ENCODE results near the gene ADORA3.
A peak's percentile ranks its signal among the peaks of the same experiment; 100 is the strongest.

The ADORA3 gene

GRCh38 chr1:111491070-111491469 is 12.4 kb downstream of the ADORA3 start:
- Mint-ChIP-seq H3K9me3 (peaks cover 4% of the 10 kb centered on the region), H3K4me1 (peaks cover 13% of the 10 kb centered on the region), H3K4me3 (no peak overlapping the region), H3K27ac (no peak overlapping the region), H3K27me3 (no peaks in the 10 kb centered on the region), H3K36me3 (ENCODE audit: low read depth) (peaks cover 3% of the 10 kb centered on the region)
- ATAC-seq (no peak), DNase-seq (no peak)

- Mint-ChIP-seq H3K27me3 (no peaks in the 10 kb centered on the region), H3K4me3 (no peak overlapping the region), H3K9me3 (no peaks in the 10 kb centered on the region), H3K27ac (no peak overlapping the region), H3K4me1 (peaks cover 9% of the 10 kb centered on the region), H3K36me3 (ENCODE audit: low read depth) (no peaks in the 10 kb centered on the region)
- ATAC-seq (no peak), DNase-seq (no peak)
Observed at GRCh38 chr1:111490220-111490619, 13.2 kb downstream of the ADORA3 start.

GRCh38 chr1:111489604-111490003 is 13.8 kb downstream of the ADORA3 start:
- Mint-ChIP-seq H3K4me1 (peaks cover 9% of the 10 kb centered on the region), H3K9me3 (no peaks in the 10 kb centered on the region), H3K27ac (no peak overlapping the region), H3K4me3 (no peak overlapping the region), H3K36me3 (ENCODE audit: low read depth) (no peaks in the 10 kb centered on the region), H3K27me3 (no peaks in the 10 kb centered on the region)
- DNase-seq: no peak
- no peak for ATAC-seq

- H3K27me3 Mint-ChIP-seq: no peaks in the 10 kb centered on the region
- H3K27ac Mint-ChIP-seq: no peak overlapping the region
- peaks cover 11% of the 10 kb centered on the region for H3K4me1 Mint-ChIP-seq
- no peak for ATAC-seq
- H3K36me3 Mint-ChIP-seq (ENCODE audit: low read depth): no peaks in the 10 kb centered on the region
- no peak for DNase-seq
- H3K9me3 Mint-ChIP-seq: no peaks in the 10 kb centered on the region
- no peak overlapping the region for H3K4me3 Mint-ChIP-seq
Observed at GRCh38 chr1:111488669-111489068, 14.8 kb downstream of the ADORA3 start.

GRCh38 chr1:111487133-111487532 is 16.3 kb downstream of the ADORA3 start:
- no peaks in the 10 kb centered on the region for H3K36me3 Mint-ChIP-seq (ENCODE audit: low read depth)
- H3K4me1 Mint-ChIP-seq: peaks cover 9% of the 10 kb centered on the region
- DNase-seq (no peak), ATAC-seq (no peak)
- H3K27me3 Mint-ChIP-seq: no peaks in the 10 kb centered on the region
- H3K9me3 Mint-ChIP-seq: no peaks in the 10 kb centered on the region
- H3K4me3 Mint-ChIP-seq: no peak overlapping the region
- no peak overlapping the region for H3K27ac Mint-ChIP-seq

GRCh38 chr1:111486431-111486830 is 17.0 kb downstream of the ADORA3 start:
- Mint-ChIP-seq H3K4me3 (no peak overlapping the region), H3K9me3 (no peaks in the 10 kb centered on the region), H3K27me3 (no peaks in the 10 kb centered on the region), H3K36me3 (ENCODE audit: low read depth) (no peaks in the 10 kb centered on the region), H3K4me1 (peaks cover 7% of the 10 kb centered on the region), H3K27ac (no peak overlapping the region)
- no peak for ATAC-seq
- no peak for DNase-seq

GRCh38 chr1:111484391-111485026 is 18.9 kb downstream of the ADORA3 start:
- Mint-ChIP-seq H3K27ac (no peak overlapping the region), H3K36me3 (ENCODE audit: low read depth) (no peaks in the 10 kb centered on the region), H3K4me1 (peaks cover 10% of the 10 kb centered on the region), H3K27me3 (no peaks in the 10 kb centered on the region), H3K9me3 (no peaks in the 10 kb centered on the region), H3K4me3 (no peak overlapping the region)
- DNase-seq (no peak), ATAC-seq (no peak)

GRCh38 chr1:111483876-111484275 is 19.6 kb downstream of the ADORA3 start:
- Mint-ChIP-seq H3K9me3 (no peaks in the 10 kb centered on the region), H3K36me3 (ENCODE audit: low read depth) (no peaks in the 10 kb centered on the region), H3K4me3 (no peak overlapping the region), H3K27ac (no peak overlapping the region), H3K27me3 (no peaks in the 10 kb centered on the region), H3K4me1 (peaks cover 11% of the 10 kb centered on the region)
- DNase-seq (no peak), ATAC-seq (no peak)

GRCh38 chr1:111483166-111483565 is 20.3 kb downstream of the ADORA3 start:
- peaks cover 15% of the 10 kb centered on the region for H3K4me1 Mint-ChIP-seq
- ATAC-seq: no peak
- H3K27me3 Mint-ChIP-seq: no peaks in the 10 kb centered on the region
- H3K27ac Mint-ChIP-seq: no peak overlapping the region
- H3K4me3 Mint-ChIP-seq: no peak overlapping the region
- no peak for DNase-seq
- H3K36me3 Mint-ChIP-seq (ENCODE audit: low read depth): peaks cover under 1% of the 10 kb centered on the region
- no peaks in the 10 kb centered on the region for H3K9me3 Mint-ChIP-seq

- Mint-ChIP-seq H3K9me3 (peaks cover 3% of the 10 kb centered on the region), H3K27ac (no peak overlapping the region), H3K27me3 (no peaks in the 10 kb centered on the region), H3K36me3 (ENCODE audit: low read depth) (peaks cover 9% of the 10 kb centered on the region), H3K4me3 (no peak overlapping the region), H3K4me1 (peaks cover 31% of the 10 kb centered on the region)
- ATAC-seq (peak; percentile 66), DNase-seq (peak; percentile 65)
Observed at GRCh38 chr1:111481387-111482221, 21.8 kb downstream of the ADORA3 start.

- ATAC-seq: no peak
- H3K4me1 Mint-ChIP-seq: peaks cover 40% of the 10 kb centered on the region
Observed at GRCh38 chr1:111480674-111481073, 22.8 kb downstream of the ADORA3 start.

GRCh38 chr1:111476761-111477309 is 26.6 kb downstream of the ADORA3 start:
- Mint-ChIP-seq H3K9me3 (peaks cover 3% of the 10 kb centered on the region), H3K36me3 (ENCODE audit: low read depth) (peaks cover 14% of the 10 kb centered on the region), H3K27me3 (no peaks in the 10 kb centered on the region), H3K27ac (peak overlapping the region; percentile 67), H3K4me1 (peaks cover 68% of the 10 kb centered on the region), H3K4me3 (peak overlapping the region; percentile 51)
- ATAC-seq (peak; percentile 72), DNase-seq (peak; percentile 34)

More at GRCh38 chr1:111480674-111481073, 22.8 kb downstream of the ADORA3 start:
- Mint-ChIP-seq H3K36me3 (ENCODE audit: low read depth) (peaks cover 9% of the 10 kb centered on the region), H3K27ac (no peak overlapping the region), H3K4me3 (no peak overlapping the region), H3K9me3 (peaks cover 3% of the 10 kb centered on the region), H3K27me3 (no peaks in the 10 kb centered on the region)
- DNase-seq: no peak

GRCh38 chr1:111476214-111476613 is 27.2 kb downstream of the ADORA3 start:
- peak overlapping the region; percentile 77 for H3K4me3 Mint-ChIP-seq
- H3K36me3 Mint-ChIP-seq (ENCODE audit: low read depth): peaks cover 14% of the 10 kb centered on the region
- no peaks in the 10 kb centered on the region for H3K27me3 Mint-ChIP-seq
- peak overlapping the region; percentile 67 for H3K27ac Mint-ChIP-seq
- peaks cover 3% of the 10 kb centered on the region for H3K9me3 Mint-ChIP-seq
- DNase-seq (no peak), ATAC-seq (no peak)
- peaks cover 63% of the 10 kb centered on the region for H3K4me1 Mint-ChIP-seq

- Mint-ChIP-seq H3K4me3 (peak overlapping the region; percentile 77), H3K36me3 (ENCODE audit: low read depth) (peaks cover 14% of the 10 kb centered on the region), H3K4me1 (peaks cover 63% of the 10 kb centered on the region), H3K27me3 (no peaks in the 10 kb centered on the region), H3K27ac (peak overlapping the region; percentile 62), H3K9me3 (peaks cover 3% of the 10 kb centered on the region)
- DNase-seq: peak; percentile 23
- peak; percentile 78 for ATAC-seq
Observed at GRCh38 chr1:111475701-111476100, 27.7 kb downstream of the ADORA3 start.

GRCh38 chr1:111474521-111474920 is 28.9 kb downstream of the ADORA3 start:
- H3K27me3 Mint-ChIP-seq: no peaks in the 10 kb centered on the region
- H3K4me3 Mint-ChIP-seq: peak overlapping the region; percentile 77
- peaks cover 61% of the 10 kb centered on the region for H3K4me1 Mint-ChIP-seq
- DNase-seq: no peak
- peaks cover 14% of the 10 kb centered on the region for H3K36me3 Mint-ChIP-seq (ENCODE audit: low read depth)
- peaks cover 3% of the 10 kb centered on the region for H3K9me3 Mint-ChIP-seq
- no peak for ATAC-seq
- peak overlapping the region; percentile 10 for H3K27ac Mint-ChIP-seq
